ENCODE measurements around the gene ADIPOR1.
A peak's percentile ranks its signal among the peaks of the same experiment; 100 is the strongest.

The ADIPOR1 gene

GRCh38 chr1:202952099-202952498 lies 6.0 kb downstream of the ADIPOR1 start:
- TF ChIP-seq CTCF (IDR thresholded peaks at IDR 0.05; ENCODE audit: low read depth, low read length), result no peak
- H3K4me3 ChIP-seq (replicated peaks in 1 of 2; ENCODE audit: low read depth in 2 of 2, low read length in 2 of 2), result no peak overlapping the region
- DNase-seq (ENCODE audit: low read depth in 2 of 2), result no peak

- TF ChIP-seq CTCF (IDR thresholded peaks at IDR 0.05; ENCODE audit: low read depth, low read length), result no peak
- peak in 1 of 2 donors; percentile 24 for DNase-seq (ENCODE audit: low read depth in 2 of 2)
- no peak overlapping the region for H3K4me3 ChIP-seq (replicated peaks in 1 of 2; ENCODE audit: low read depth in 2 of 2, low read length in 2 of 2)
These were observed 6.7 kb downstream of the ADIPOR1 start for GRCh38 chr1:202951437-202951836.

- H3K4me3 ChIP-seq (replicated peaks in 1 of 2; ENCODE audit: low read depth in 2 of 2, low read length in 2 of 2), result no peak overlapping the region
- TF ChIP-seq CTCF (IDR thresholded peaks at IDR 0.05; ENCODE audit: low read depth, low read length), result no peak
- DNase-seq (ENCODE audit: low read depth in 2 of 2), result no peak
These were observed 12.6 kb downstream of the ADIPOR1 start for GRCh38 chr1:202945483-202945882.

GRCh38 chr1:202944438-202944921 lies 13.6 kb downstream of the ADIPOR1 start:
- TF ChIP-seq CTCF (IDR thresholded peaks at IDR 0.05; ENCODE audit: low read depth, low read length), result no peak
- no peak for DNase-seq (ENCODE audit: low read depth in 2 of 2)
- no peak overlapping the region for H3K4me3 ChIP-seq (replicated peaks in 1 of 2; ENCODE audit: low read depth in 2 of 2, low read length in 2 of 2)

GRCh38 chr1:202942426-202942825 lies 15.7 kb downstream of the ADIPOR1 start:
- no peak for TF ChIP-seq CTCF (IDR thresholded peaks at IDR 0.05; ENCODE audit: low read depth, low read length)
- DNase-seq (ENCODE audit: low read depth in 2 of 2), result no peak
- H3K4me3 ChIP-seq (replicated peaks in 1 of 2; ENCODE audit: low read depth in 2 of 2, low read length in 2 of 2), result no peak overlapping the region

GRCh38 chr1:202941372-202941771 lies 16.7 kb downstream of the ADIPOR1 start:
- no peak overlapping the region for H3K4me3 ChIP-seq (replicated peaks in 1 of 2; ENCODE audit: low read depth in 2 of 2, low read length in 2 of 2)
- no peak for DNase-seq (ENCODE audit: low read depth in 2 of 2)
- no peak for TF ChIP-seq CTCF (IDR thresholded peaks at IDR 0.05; ENCODE audit: low read depth, low read length)

GRCh38 chr1:202940561-202940960 lies 17.6 kb downstream of the ADIPOR1 start:
- TF ChIP-seq CTCF (IDR thresholded peaks at IDR 0.05; ENCODE audit: low read depth, low read length), result no peak
- no peak overlapping the region for H3K4me3 ChIP-seq (replicated peaks in 1 of 2; ENCODE audit: low read depth in 2 of 2, low read length in 2 of 2)

More at GRCh38 chr1:202940561-202940960, 17.6 kb downstream of the ADIPOR1 start:
- DNase-seq (ENCODE audit: low read depth in 2 of 2), result no peak
